Measurements from ENCODE around the gene SLC25A43.
"Not testable (repeated sequence)": the region's sequence is repeated elsewhere in the genome, so short reads cannot be mapped to it uniquely, and the experiment has no call there.

SLC25A43 gene

GRCh38 chrX:119398974-119399771 is at the start of gene SLC25A43:
Gene SLC25A43 (plus strand): TSS chrX:119399336. CDS start chrX:119399404, 68 bp downstream.
- DNase-seq (ENCODE audit: low read depth in 4 of 4, low spot score in 1 of 4), result peak in 1 of 4 experiments; percentile 7

GRCh38 chrX:119359618-119360382 is 39.3 kb upstream of the SLC25A43 start:
- no peak for DNase-seq (ENCODE audit: low read depth in 4 of 4, low spot score in 1 of 4)

- DNase-seq (ENCODE audit: low read depth in 4 of 4, low spot score in 1 of 4), result not testable (repeated sequence)
Observed at GRCh38 chrX:119361451-119361850, 37.7 kb upstream of the SLC25A43 start.

GRCh38 chrX:119362074-119362473 is 37.1 kb upstream of the SLC25A43 start:
- not testable (repeated sequence) for DNase-seq (ENCODE audit: low read depth in 4 of 4, low spot score in 1 of 4)

- no peak for DNase-seq (ENCODE audit: low read depth in 4 of 4, low spot score in 1 of 4)
Observed at GRCh38 chrX:119363391-119363790, 35.7 kb upstream of the SLC25A43 start.

GRCh38 chrX:119371861-119372260 is 27.3 kb upstream of the SLC25A43 start:
- DNase-seq (ENCODE audit: low read depth in 4 of 4, low spot score in 1 of 4), result not testable (repeated sequence)

GRCh38 chrX:119374736-119375135 is 24.4 kb upstream of the SLC25A43 start:
- DNase-seq (ENCODE audit: low read depth in 4 of 4, low spot score in 1 of 4), result no peak

- no peak for DNase-seq (ENCODE audit: low read depth in 4 of 4, low spot score in 1 of 4)
Observed at GRCh38 chrX:119375561-119375960, 23.6 kb upstream of the SLC25A43 start.

- no peak for DNase-seq (ENCODE audit: low read depth in 4 of 4, low spot score in 1 of 4)
Observed at GRCh38 chrX:119376312-119376711, 22.8 kb upstream of the SLC25A43 start.

- no peak for DNase-seq (ENCODE audit: low read depth in 4 of 4, low spot score in 1 of 4)
Observed at GRCh38 chrX:119381349-119381944, 17.7 kb upstream of the SLC25A43 start.

- no peak for DNase-seq (ENCODE audit: low read depth in 4 of 4, low spot score in 1 of 4)
Observed at GRCh38 chrX:119382606-119383005, 16.5 kb upstream of the SLC25A43 start.

- not testable (repeated sequence) for DNase-seq (ENCODE audit: low read depth in 4 of 4, low spot score in 1 of 4)
Observed at GRCh38 chrX:119386685-119387084, 12.5 kb upstream of the SLC25A43 start.

- not testable (repeated sequence) for DNase-seq (ENCODE audit: low read depth in 4 of 4, low spot score in 1 of 4)
Observed at GRCh38 chrX:119387426-119387825, 11.7 kb upstream of the SLC25A43 start.

GRCh38 chrX:119389214-119389613 is 9.9 kb upstream of the SLC25A43 start:
- no peak for DNase-seq (ENCODE audit: low read depth in 4 of 4, low spot score in 1 of 4)

- no peak for DNase-seq (ENCODE audit: low read depth in 4 of 4, low spot score in 1 of 4)
Observed at GRCh38 chrX:119389871-119390501, 9.2 kb upstream of the SLC25A43 start.

GRCh38 chrX:119391279-119391678 is 7.9 kb upstream of the SLC25A43 start:
- no peak for DNase-seq (ENCODE audit: low read depth in 4 of 4, low spot score in 1 of 4)

GRCh38 chrX:119393144-119393543 is 6.0 kb upstream of the SLC25A43 start:
- no peak for DNase-seq (ENCODE audit: low read depth in 4 of 4, low spot score in 1 of 4)

GRCh38 chrX:119398587-119398973 is 556 bp upstream of the SLC25A43 start:
- DNase-seq (ENCODE audit: low read depth in 4 of 4, low spot score in 1 of 4), result no peak

- DNase-seq (ENCODE audit: low read depth in 4 of 4, low spot score in 1 of 4), result no peak
Observed at GRCh38 chrX:119399772-119400101, 601 bp downstream of the SLC25A43 start.

- DNase-seq (ENCODE audit: low read depth in 4 of 4, low spot score in 1 of 4), result no peak
Observed at GRCh38 chrX:119401569-119401968, 2.4 kb downstream of the SLC25A43 start.

GRCh38 chrX:119402588-119402987 is 3.5 kb downstream of the SLC25A43 start:
- DNase-seq (ENCODE audit: low read depth in 4 of 4, low spot score in 1 of 4), result no peak

Data from stimulated activated CD4-positive, alpha-beta T cell treated with anti-CD3 and anti-CD28 coated beads, Interleukin-1b, Interleukin-23, amount 100 ng/mL, for 24 hours (primary cell).